GM21390 (cell line): ENCODE results near the gene PDE4A.

ENCODE experiments used
- ATAC-seq: cut with Tn5 transposase; IDR thresholded peaks from one replicate; pipeline ENCODE4 v1.9.1; 2021; ENCODE audit not compliant: unreplicated experiment

Gene PDE4A

GRCh38 chr19:10505583-10506229 lies 85.4 kb downstream of the PDE4A start:
- no peak for ATAC-seq

- no peak for ATAC-seq
Observed at GRCh38 chr19:10508036-10508435, 87.7 kb downstream of the PDE4A start.

GRCh38 chr19:10508707-10509106 lies 88.4 kb downstream of the PDE4A start:
- ATAC-seq = no peak

- ATAC-seq = no peak
Observed at GRCh38 chr19:10510301-10510802, 90.0 kb downstream of the PDE4A start.

- ATAC-seq = no peak
Observed at GRCh38 chr19:10513223-10513622, 92.9 kb downstream of the PDE4A start.

GRCh38 chr19:10514211-10515145 lies 94.1 kb downstream of the PDE4A start:
- no peak for ATAC-seq

GRCh38 chr19:10516064-10516385 lies 95.7 kb downstream of the PDE4A start:
- no peak for ATAC-seq

GRCh38 chr19:10516671-10517286 lies 96.4 kb downstream of the PDE4A start:
- no peak for ATAC-seq

GRCh38 chr19:10517361-10517759 lies 97.0 kb downstream of the PDE4A start, which contains the start of gene S1PR5:
Gene S1PR5 (minus strand): TSS chr19:10517447. CDS start chr19:10515011, 2,436 bp downstream.
- ATAC-seq = no peak

- ATAC-seq = no peak
Observed at GRCh38 chr19:10517760-10518443, 97.6 kb downstream of the PDE4A start.

- ATAC-seq = no peak
Observed at GRCh38 chr19:10518444-10519361, 98.4 kb downstream of the PDE4A start.
